Mammary epithelial cell (primary cell): ENCODE results near the gene UBE2L5.

Experiments used
- CTCF ChIP-seq, 2 donors: IDR thresholded peaks in 1 of 2; conservative IDR thresholded peaks in 1 of 2; 2 replicates each; pipeline ENCODE4 v1.5.1; 2011 to 2012; ENCODE audit warnings: inconsistent platforms in 2 of 2, low read length in 2 of 2, mild to moderate bottlenecking in 2 of 2, control low read depth in 1 of 2, low read depth in 1 of 2; ENCODE audit not compliant: insufficient read depth in 1 of 2; ENCODE audit errors: extremely low read depth in 1 of 2
- EZH2 ChIP-seq: IDR thresholded peaks from 2 replicates; pipeline ENCODE4 v1.6.1; 2012; ENCODE audit warnings: low read length, inconsistent platforms, borderline replicate concordance

- TF ChIP-seq CTCF (conservative IDR thresholded peaks at IDR 0.05 in 1 of 2, IDR thresholded peaks at IDR 0.05 in 1 of 2; ENCODE audit: extremely low read depth in 1 of 2, insufficient read depth in 1 of 2, low read depth in 1 of 2, low read length in 2 of 2) (no peak), EZH2 (no peak)
Observed at GRCh38 chr13:30401347-30401746, 20.9 kb upstream of the UBE2L5 start.
